ENCODE data around the gene ORAI1.
"Not testable (repeated sequence)": the region's sequence is repeated elsewhere in the genome, so short reads cannot be mapped to it uniquely, and the experiment has no call there.

ORAI1 gene

DNA sequence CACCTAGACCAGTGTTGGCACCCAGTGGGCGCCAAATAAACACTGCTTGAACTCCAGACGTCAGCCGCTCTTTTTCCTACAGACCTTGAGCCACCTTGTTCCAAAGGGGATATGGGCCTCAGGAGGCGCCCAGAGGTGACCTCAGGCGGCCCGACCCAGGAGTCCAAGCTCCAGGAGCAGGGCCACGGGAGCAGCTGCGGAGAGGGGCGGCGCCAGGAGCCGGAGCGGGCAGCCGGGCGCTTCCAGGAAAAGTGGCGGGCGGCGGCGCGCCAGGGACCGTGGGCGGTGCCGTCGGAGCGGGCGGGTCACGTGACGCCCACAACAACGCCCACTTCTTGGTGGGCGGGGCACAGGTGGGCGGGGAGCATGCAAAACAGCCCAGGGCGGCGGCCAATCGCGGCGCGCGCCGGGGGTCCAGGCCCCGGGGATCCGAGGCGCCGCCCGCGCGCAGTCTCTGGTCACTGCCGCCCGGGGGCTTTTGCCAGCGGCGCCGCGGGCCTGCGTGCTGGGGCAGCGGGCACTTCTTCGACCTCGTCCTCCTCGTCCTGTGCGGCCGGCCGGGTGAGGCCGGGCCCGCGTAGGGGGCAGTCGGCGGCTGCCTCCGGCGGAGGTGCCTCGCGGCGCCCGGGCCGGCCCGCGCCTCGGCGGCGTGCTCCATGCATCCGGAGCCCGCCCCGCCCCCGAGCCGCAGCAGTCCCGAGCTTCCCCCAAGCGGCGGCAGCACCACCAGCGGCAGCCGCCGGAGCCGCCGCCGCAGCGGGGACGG lies at the start of gene ORAI1:
Gene ORAI1 (plus strand): TSS at position 444 of the 766 bp plus-strand sequence.
- peak; percentile 97 for DNase-seq

DNA sequence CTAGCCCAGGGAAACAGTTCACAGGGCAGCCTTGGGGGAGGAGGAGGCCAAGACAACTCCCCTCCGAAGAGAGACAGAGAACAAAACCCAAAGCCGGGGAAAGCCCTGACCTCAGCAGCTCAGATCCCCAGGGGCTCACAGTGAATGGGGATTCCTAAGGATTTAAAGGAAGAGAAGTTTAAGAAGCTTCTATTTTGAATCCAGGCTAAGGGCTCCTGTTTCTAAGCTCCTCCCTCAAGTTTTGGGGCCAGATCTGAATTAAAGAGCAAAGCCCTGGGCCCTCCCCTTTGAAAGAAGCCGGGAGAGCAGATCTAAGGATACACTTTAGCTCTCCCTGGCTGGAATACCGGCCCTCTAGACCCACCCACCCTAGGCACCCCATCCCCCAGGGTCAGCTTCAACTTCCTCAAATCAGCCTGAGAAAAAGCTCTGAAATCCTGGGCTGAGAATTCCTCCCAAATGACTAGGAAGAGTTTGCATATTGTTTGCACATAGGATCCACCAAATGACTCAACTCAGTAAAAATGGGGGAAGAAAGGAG lies 49.4 kb upstream of the ORAI1 start:
- peak; percentile 53 for DNase-seq

- peak; percentile 26 for DNase-seq
Observed at GRCh38 chr12:121577443-121578180, 48.7 kb upstream of the ORAI1 start.

DNA sequence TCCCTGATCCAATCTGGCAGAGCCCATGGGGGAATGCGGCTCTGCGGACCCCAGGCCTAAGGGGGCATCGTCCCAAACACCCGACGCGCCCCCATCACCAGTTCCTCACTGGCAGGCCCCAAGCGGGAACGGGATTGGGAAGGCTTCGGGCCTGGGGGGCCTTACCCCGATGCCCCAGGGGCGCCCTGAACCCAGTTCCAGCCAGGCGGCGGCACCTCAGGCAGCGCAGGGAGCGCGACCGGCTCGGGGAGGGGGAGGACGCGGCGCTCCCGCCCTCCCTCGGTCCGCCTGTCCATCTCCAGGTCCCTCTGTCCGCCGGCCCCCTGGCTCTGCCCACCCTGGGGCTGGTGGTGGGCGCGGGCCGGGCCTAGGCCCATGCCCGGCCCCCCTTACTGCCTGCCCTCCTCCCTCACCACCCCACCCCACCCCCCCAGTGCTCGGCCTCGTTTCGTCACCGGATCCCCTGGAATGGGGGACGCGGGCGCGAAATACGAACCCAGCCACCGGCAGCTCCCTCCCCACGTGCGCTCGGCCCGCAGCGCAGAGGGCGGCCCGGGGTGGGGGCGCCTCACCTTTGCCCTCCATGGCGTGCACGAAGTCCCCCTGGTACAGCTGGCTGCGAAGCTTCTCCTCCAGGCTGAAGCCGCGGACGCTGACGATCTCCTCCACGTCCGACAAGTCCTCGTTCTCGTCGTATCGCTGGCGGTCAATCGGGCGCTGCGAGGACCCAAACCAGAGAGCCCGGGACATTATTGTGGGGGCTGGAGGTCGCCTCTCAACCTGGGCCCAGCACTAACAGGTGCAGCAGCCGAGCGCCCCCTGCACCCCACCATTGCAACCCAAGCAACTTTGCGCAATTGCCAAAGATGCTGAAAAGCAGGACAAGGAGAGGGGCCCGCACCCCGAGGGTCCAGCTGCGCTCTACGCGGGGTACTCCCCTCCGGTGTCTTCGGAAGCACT lies 47.8 kb upstream of the ORAI1 start:
- DNase-seq: peak; percentile 54

DNA sequence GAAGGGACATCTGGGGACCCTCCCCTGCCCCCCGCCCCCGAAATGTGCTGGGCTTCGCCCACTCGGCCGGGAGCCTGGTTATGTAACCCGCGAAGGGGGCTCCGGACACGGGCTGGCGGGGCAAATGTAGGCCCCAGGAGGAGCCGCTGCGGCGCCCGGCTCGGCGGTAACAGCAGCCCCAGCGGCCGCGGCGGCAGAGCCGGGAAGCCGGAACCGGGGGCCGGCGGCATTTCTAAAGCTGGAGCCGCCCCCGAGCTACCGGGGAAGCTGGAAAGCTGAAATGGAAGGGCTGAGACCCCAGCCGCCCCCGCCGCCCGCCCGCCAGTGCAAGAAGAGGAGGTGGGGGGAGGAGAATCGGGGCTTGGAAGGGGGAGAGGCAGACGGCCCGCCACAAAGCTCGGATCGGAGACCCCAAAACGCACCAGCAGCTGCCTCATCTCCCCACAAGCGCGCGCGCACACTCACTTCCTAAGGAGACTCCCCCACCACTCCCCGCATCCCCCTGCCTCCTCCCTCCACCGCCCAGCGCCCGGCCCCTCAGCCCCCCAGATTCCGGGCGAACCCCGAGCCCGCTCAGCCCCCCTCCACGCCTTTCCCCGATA lies 47.0 kb upstream of the ORAI1 start:
- DNase-seq: peak; percentile 53

- DNase-seq: peak; percentile 86
Observed at GRCh38 chr12:121579981-121580868, 46.1 kb upstream of the ORAI1 start.

GRCh38 chr12:121580959-121581685 lies 45.2 kb upstream of the ORAI1 start, which contains the start of gene KDM2B:
KDM2B (minus strand) TSS chr12:121581023; CDS start chr12:121580911, 112 bp downstream.
- peak; percentile 67 for DNase-seq

GRCh38 chr12:121581686-121582429 lies 44.5 kb upstream of the ORAI1 start:
- DNase-seq: peak; percentile 34

- DNase-seq: no peak
Observed at GRCh38 chr12:121582583-121583333, 43.6 kb upstream of the ORAI1 start.

- not testable (repeated sequence) for DNase-seq
Observed at GRCh38 chr12:121583334-121583661, 43.0 kb upstream of the ORAI1 start.

DNA sequence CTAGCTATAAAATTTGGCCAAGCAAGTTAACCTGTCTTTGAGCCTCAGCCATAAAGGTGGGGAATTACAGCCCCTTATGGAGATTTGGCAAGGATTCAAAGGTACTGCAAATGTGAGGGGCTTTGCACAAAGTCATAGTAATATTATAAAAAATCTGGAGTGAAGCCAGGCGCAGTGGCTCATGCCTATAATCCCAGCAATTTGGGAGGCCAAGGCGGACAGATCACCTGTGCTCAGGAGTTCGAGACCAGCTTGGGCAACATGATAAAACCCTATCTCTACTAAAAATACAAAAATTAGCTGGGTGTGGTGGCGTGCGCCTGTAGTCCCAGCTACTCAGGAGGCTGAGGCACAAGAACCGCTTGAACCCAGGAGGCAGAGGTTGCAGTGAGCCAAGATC lies 41.4 kb upstream of the ORAI1 start:
- DNase-seq: not testable (repeated sequence)

- DNase-seq: no peak
Observed at GRCh38 chr12:121590476-121591143, 35.7 kb upstream of the ORAI1 start.

DNA sequence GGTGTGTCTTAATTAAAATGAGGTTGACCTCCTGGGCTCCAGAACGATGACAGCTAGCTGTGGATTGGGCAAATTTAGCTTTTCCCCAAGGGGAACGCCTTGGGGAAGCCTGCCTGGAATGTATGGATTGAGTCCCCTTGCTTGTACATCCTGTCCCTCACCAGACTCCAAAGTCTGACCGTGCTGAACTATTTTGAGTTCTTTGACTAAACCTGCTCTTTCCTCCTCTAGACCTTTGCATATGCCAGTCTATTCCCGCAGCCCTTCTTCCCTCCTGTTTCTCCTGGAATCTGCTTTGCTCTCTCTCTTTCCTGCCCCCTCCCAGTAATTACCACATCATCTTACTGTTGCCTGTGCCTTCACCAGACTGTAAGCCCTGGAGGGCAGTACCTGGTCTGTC lies 34.0 kb upstream of the ORAI1 start:
- no peak for DNase-seq

DNA sequence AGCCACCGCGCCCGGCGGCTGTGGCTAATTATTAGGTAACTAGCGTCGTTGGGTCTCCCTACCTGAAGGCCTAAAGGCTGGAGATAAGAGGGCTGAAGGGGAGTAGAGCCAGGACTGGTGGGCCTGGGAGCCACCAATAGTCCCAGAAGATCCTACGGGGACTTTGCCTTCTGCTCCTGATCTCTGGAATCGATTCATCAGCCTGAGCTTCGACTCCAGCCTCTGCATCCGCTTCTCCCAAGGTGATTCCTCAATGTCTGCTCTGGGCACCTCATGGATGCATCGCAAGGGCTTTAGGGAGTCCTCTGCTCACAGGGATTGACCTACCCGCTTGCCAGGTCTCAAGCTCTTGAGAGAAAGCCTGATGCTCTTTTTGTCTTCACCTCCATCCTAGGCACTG lies 30.8 kb upstream of the ORAI1 start:
- no peak for DNase-seq

DNA sequence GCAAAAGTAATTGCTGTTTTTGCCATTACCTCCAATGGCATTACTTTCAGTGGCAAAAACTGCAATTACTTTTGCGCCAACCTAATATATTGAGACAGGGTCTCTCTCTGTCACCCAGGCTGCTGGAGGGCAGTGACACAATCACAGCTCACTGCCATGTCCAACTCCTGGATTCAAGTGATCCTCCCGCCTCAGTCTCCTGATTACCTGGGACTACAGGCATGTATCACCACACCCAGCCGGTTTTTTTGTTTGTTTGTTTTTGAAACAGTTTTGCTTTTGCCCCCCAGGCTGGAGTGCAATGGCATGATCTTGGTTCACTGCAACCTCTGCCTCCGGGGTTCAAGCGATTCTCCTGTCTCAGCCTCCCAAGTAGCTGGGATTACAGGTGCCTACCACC lies 29.8 kb upstream of the ORAI1 start:
- no peak for DNase-seq

DNA sequence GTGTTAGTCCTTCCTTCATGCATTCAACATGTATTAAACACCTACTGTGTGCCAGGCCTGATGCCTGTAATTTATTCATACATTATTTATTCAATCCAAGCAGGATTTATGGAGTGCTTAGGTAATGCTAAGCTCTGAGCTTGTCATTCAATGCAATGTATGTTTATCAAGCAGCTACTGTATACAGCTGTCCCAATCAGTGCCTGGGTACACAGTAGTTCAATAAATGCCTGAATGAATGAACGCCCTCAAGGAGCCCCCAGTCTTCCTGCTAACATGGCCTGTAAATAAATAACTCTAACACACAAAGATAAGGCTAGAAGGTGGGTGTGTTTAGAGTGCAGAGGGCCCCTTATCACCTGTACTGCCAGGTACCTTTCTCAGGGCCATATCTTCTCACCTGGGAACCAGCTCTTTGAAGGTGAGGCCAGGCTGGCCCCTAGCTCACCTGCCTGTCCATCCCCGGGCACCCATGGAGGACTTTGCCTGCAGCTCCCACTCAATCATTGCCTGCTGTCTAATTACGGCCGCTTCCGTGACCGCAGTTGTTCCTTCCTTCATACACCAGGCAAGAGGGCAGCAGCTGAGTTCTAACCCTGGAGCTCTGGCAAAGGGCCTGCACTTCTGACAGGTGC lies 25.5 kb upstream of the ORAI1 start:
- DNase-seq: peak; percentile 45

DNA sequence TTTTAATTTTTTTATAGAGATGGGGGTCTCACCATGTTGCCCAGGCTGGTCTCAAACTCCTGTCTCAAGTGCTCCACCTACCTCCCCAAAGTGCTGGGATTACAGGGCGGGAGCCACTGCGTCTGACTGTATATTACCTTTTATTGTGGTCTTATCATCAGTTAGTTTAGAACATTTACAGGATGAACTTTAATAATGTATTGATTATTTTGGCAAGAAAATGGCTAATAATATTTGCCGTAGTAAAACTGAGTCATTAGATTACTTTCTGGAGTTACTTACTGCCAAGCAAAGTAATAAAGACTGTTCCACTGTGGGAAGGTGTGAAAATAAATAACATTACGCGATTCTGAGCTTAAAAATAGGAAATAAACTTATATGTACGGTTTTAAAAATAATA lies 23.6 kb upstream of the ORAI1 start:
- no peak for DNase-seq

DNA sequence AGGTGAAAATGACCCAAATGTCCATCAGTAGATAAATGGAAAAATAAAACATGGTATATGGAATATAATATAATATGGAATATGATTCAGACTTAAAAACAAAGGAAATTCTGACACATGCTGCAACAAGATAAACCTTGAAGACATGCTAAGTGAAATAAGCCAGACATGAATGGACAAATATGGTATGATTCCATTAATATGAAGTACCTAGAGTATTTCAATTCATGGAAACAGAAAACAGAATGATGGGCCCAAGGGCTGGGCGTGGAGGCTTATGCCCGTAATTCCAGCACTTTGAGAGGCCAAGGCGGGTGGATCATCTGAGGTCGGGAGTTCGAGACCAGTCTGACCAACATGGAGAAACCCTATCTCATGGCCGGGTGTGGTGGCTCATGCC lies 22.7 kb upstream of the ORAI1 start:
- no peak for DNase-seq

Measured in femur (tissue), 1 donor.